Neural progenitor cell (in vitro differentiated cells): ENCODE measurements around the gene TREX2.

Source experiments
- EZH2 ChIP-seq: fragments of 200-600 bp; sonication (generic); IDR thresholded peaks from 2 replicates; pipeline ENCODE4 v1.6.1; 2017; ENCODE audit warnings: antibody characterized with exemption, mild to moderate bottlenecking, moderate library complexity
- EZH2phosphoT487 ChIP-seq: fragments of 200-600 bp; sonication (generic); IDR thresholded peaks from 2 replicates; pipeline ENCODE4 v1.6.1; 2017; ENCODE audit warnings: antibody characterized with exemption
- TF ChIP-seq, protein P1 (sequence below): fragments of 200-600 bp; sonication (generic); IDR thresholded peaks from 2 replicates; pipeline ENCODE4 v1.5.1; 2017; ENCODE audit warnings: antibody characterized with exemption, mild to moderate bottlenecking

GRCh38 chrX:153439977-153440376 is 5.9 kb downstream of the TREX2 start:
- TF ChIP-seq, protein P1, sequence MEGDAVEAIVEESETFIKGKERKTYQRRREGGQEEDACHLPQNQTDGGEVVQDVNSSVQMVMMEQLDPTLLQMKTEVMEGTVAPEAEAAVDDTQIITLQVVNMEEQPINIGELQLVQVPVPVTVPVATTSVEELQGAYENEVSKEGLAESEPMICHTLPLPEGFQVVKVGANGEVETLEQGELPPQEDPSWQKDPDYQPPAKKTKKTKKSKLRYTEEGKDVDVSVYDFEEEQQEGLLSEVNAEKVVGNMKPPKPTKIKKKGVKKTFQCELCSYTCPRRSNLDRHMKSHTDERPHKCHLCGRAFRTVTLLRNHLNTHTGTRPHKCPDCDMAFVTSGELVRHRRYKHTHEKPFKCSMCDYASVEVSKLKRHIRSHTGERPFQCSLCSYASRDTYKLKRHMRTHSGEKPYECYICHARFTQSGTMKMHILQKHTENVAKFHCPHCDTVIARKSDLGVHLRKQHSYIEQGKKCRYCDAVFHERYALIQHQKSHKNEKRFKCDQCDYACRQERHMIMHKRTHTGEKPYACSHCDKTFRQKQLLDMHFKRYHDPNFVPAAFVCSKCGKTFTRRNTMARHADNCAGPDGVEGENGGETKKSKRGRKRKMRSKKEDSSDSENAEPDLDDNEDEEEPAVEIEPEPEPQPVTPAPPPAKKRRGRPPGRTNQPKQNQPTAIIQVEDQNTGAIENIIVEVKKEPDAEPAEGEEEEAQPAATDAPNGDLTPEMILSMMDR, result no peak
- TF ChIP-seq EZH2phosphoT487 (no peak), EZH2 (no peak)
